Measurements from ENCODE around the gene CEP112. TPM values are rescaled to one million over a fixed set of nuclear protein-coding genes. Genes with fewer than 3 reads are reported as not detected.

CEP112 gene
- total and polyA plus RNA-seq, 4 donors: 5.9 to 32.9 (median 18.8) TPM

DNA sequence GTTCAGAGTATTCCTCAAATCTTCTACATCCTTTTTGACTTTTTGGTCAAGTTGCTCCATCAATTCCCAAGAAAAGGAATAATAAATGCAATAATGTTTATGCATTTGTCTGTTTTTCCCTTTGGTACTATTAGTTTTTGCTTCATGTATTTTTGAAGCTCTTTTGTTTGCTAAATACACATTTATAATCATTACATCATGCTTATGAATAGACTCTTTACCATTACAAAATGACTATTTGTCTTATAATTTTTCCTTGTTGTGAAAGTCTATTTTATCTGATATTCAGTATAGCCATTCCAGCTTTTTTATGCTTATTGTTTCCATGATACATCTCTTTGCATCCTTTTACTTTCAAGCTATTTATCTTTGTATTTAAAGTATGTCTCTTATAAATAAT lies 41.2 kb downstream of the CEP112 start:
- no peaks in the 10 kb centered on the region for H3K9me3 ChIP-seq (ENCODE audit: control insufficient read depth in 4 of 4, insufficient read depth in 3 of 4, low read length in 3 of 4)
- H3K27me3 ChIP-seq (ENCODE audit: control insufficient read depth in 3 of 3, insufficient read depth in 3 of 3, low read length in 2 of 3): no peaks in the 10 kb centered on the region
- no peaks in the 10 kb centered on the region for H3K4me1 ChIP-seq (ENCODE audit: control insufficient read depth in 5 of 5, insufficient read depth in 5 of 5, low read length in 5 of 5)
- H3K9ac ChIP-seq (ENCODE audit: insufficient read depth in 1 of 2, low read length in 2 of 2): no peak overlapping the region
- ATAC-seq (ENCODE audit: insufficient read depth, low FRiP score) (no peak), DNase-seq (no peak)
- TF ChIP-seq, protein P1, sequence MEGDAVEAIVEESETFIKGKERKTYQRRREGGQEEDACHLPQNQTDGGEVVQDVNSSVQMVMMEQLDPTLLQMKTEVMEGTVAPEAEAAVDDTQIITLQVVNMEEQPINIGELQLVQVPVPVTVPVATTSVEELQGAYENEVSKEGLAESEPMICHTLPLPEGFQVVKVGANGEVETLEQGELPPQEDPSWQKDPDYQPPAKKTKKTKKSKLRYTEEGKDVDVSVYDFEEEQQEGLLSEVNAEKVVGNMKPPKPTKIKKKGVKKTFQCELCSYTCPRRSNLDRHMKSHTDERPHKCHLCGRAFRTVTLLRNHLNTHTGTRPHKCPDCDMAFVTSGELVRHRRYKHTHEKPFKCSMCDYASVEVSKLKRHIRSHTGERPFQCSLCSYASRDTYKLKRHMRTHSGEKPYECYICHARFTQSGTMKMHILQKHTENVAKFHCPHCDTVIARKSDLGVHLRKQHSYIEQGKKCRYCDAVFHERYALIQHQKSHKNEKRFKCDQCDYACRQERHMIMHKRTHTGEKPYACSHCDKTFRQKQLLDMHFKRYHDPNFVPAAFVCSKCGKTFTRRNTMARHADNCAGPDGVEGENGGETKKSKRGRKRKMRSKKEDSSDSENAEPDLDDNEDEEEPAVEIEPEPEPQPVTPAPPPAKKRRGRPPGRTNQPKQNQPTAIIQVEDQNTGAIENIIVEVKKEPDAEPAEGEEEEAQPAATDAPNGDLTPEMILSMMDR (IDR thresholded peaks at IDR 0.05; ENCODE audit: control extremely low read depth, extremely low read depth): no peak
- H3K27ac ChIP-seq (ENCODE audit: low read depth in 1 of 2, low read length in 1 of 2): no peak overlapping the region
- H3K36me3 ChIP-seq (ENCODE audit: control insufficient read depth in 4 of 4, insufficient read depth in 4 of 4, low read length in 4 of 4): peaks cover 0 to 5% (median 0%) of the 10 kb centered on the region in 4 donors
- H3K4me3 ChIP-seq: no peak overlapping the region

DNA sequence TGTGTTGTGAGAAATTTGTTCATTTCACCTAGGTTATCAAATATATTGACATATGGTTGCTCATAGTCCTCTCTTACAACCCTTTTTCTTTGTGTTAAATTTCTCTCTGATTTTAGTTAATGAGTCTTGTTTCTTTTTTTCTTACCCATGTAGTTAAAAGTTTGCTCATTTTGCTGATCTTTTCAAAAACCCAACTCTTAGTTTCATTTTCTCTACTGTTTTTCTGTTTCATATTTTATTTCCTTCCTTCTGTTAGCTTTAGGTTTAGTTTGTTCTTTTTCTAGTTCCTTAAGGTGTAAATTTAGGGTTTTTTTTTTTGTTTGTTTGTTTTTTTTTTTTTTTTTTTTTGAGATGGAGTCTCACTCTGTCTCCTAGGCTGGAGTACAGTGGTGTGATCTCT lies 42.4 kb downstream of the CEP112 start:
- TF ChIP-seq, protein P1 (IDR thresholded peaks at IDR 0.05; ENCODE audit: control extremely low read depth, extremely low read depth): no peak

DNA sequence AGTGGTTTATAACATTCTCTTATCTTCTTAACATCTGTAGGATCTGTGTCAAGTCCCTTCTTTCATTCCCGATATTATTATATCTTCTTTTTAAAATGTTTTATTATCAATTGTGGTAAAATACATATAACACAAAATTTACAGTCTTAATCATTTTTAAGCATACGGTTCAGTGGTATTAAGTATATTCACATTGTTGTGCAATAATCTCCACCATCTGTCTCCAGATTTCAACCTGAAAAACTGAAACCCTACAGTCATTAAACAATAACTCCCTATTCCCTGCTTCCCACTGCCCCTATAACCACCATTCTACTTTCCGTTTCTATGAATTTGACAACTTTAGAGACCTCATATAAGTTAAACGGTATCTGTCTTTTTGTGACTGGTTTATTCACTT lies 45.5 kb downstream of the CEP112 start:
- DNase-seq: no peak
- ATAC-seq (ENCODE audit: insufficient read depth, low FRiP score): no peak
- WGBS, 2 donors: 94 to 95% methylated on average over 4 of the region's 4 CpGs
- Histone ChIP-seq H3K9me3 (ENCODE audit: control insufficient read depth in 4 of 4, insufficient read depth in 3 of 4, low read length in 3 of 4) (no peaks in the 10 kb centered on the region), H3K27me3 (ENCODE audit: control insufficient read depth in 3 of 3, insufficient read depth in 3 of 3, low read length in 2 of 3) (no peaks in the 10 kb centered on the region), H3K36me3 (ENCODE audit: control insufficient read depth in 4 of 4, insufficient read depth in 4 of 4, low read length in 4 of 4) (peaks cover 0 to 4% (median 0%) of the 10 kb centered on the region in 4 donors), H3K4me1 (ENCODE audit: control insufficient read depth in 5 of 5, insufficient read depth in 5 of 5, low read length in 5 of 5) (no peaks in the 10 kb centered on the region), H3K4me3 (no peak overlapping the region), H3K9ac (ENCODE audit: insufficient read depth in 1 of 2, low read length in 2 of 2) (no peak overlapping the region), H3K27ac (ENCODE audit: low read depth in 1 of 2, low read length in 1 of 2) (no peak overlapping the region)
- TF ChIP-seq, protein P1 (IDR thresholded peaks at IDR 0.05; ENCODE audit: control extremely low read depth, extremely low read depth): no peak

More for the DNA sequence above, 42.4 kb downstream of the CEP112 start:
- Histone ChIP-seq H3K4me3 (no peak overlapping the region), H3K9me3 (ENCODE audit: control insufficient read depth in 4 of 4, insufficient read depth in 3 of 4, low read length in 3 of 4) (no peaks in the 10 kb centered on the region), H3K9ac (ENCODE audit: insufficient read depth in 1 of 2, low read length in 2 of 2) (no peak overlapping the region), H3K36me3 (ENCODE audit: control insufficient read depth in 4 of 4, insufficient read depth in 4 of 4, low read length in 4 of 4) (peaks cover 0 to 5% (median 0%) of the 10 kb centered on the region in 4 donors), H3K4me1 (ENCODE audit: control insufficient read depth in 5 of 5, insufficient read depth in 5 of 5, low read length in 5 of 5) (no peaks in the 10 kb centered on the region), H3K27me3 (ENCODE audit: control insufficient read depth in 3 of 3, insufficient read depth in 3 of 3, low read length in 2 of 3) (no peaks in the 10 kb centered on the region), H3K27ac (ENCODE audit: low read depth in 1 of 2, low read length in 1 of 2) (no peak overlapping the region)
- no peak for ATAC-seq (ENCODE audit: insufficient read depth, low FRiP score)
- no peak for DNase-seq

DNA sequence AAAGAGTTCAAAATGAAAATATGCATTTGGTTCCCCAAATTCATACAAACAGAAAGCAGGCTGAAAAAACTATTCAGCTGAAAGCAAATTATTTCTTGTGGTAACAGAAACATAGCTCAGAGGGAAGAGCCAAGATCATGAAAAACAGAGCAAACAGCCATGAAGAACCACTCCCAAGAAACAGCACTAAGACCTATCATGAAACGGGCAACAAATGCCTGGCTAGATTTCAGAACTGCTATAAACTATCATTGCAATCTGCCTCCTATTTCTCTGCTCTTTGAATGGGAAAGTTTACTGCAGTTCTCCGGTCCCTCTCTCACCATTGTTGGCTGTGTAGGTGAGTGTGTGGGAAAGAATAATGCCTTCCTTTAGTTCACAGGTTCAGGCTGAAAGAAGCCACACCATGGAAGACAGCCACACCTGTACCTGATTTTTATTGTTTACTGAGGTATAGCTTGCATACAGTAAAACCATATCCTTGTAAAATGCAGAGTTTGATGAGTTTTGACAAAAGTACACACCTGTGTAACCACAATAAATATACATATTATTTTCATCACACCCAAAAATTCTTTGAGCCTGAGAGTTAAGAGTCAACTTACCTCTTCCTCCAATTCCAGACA lies 48.2 kb downstream of the CEP112 start:
- no peak overlapping the region for H3K27ac ChIP-seq (ENCODE audit: low read depth in 1 of 2, low read length in 1 of 2)

More for the DNA sequence above, 48.2 kb downstream of the CEP112 start:
- Histone ChIP-seq H3K9me3 (ENCODE audit: control insufficient read depth in 4 of 4, insufficient read depth in 3 of 4, low read length in 3 of 4) (no peaks in the 10 kb centered on the region), H3K27me3 (ENCODE audit: control insufficient read depth in 3 of 3, insufficient read depth in 3 of 3, low read length in 2 of 3) (no peaks in the 10 kb centered on the region), H3K4me1 (ENCODE audit: control insufficient read depth in 5 of 5, insufficient read depth in 5 of 5, low read length in 5 of 5) (no peaks in the 10 kb centered on the region), H3K4me3 (no peak overlapping the region), H3K36me3 (ENCODE audit: control insufficient read depth in 4 of 4, insufficient read depth in 4 of 4, low read length in 4 of 4) (peaks cover 0 to 2% (median 0%) of the 10 kb centered on the region in 4 donors), H3K9ac (ENCODE audit: insufficient read depth in 1 of 2, low read length in 2 of 2) (no peak overlapping the region)
- DNase-seq (no peak), ATAC-seq (ENCODE audit: insufficient read depth, low FRiP score) (no peak)
- TF ChIP-seq, protein P1 (IDR thresholded peaks at IDR 0.05; ENCODE audit: control extremely low read depth, extremely low read depth): no peak
- 88 to 94% methylated on average over 2 of the region's 2 CpGs for WGBS, 2 donors

All from lung (tissue), 12 donors.